SKM-1 (cell line): Measurements from ENCODE around the gene TMEFF1.

Experiments
- DNase-seq: peaks from one replicate; lab custom pipeline; 2025; ENCODE audit not compliant: unreplicated experiment; lab: John Stamatoyannopoulos, UW

Gene TMEFF1

GRCh38 chr9:100601216-100601615 lies 128.3 kb downstream of the TMEFF1 start:
- DNase-seq = peak; percentile 15

GRCh38 chr9:100602342-100602801 lies 129.4 kb downstream of the TMEFF1 start:
- DNase-seq = no peak

GRCh38 chr9:100605405-100605804 lies 132.5 kb downstream of the TMEFF1 start:
- DNase-seq = no peak

- DNase-seq = no peak
Observed at GRCh38 chr9:100619194-100619593, 146.2 kb downstream of the TMEFF1 start.

GRCh38 chr9:100619665-100620064 lies 146.7 kb downstream of the TMEFF1 start:
- DNase-seq = no peak

GRCh38 chr9:100623969-100624368 lies 151.0 kb downstream of the TMEFF1 start:
- no peak for DNase-seq

GRCh38 chr9:100626949-100627348 lies 154.0 kb downstream of the TMEFF1 start:
- no peak for DNase-seq
